ENCODE measurements around the gene DNASE1L2.

DNASE1L2 gene

GRCh38 chr16:2223942-2224486, 12.2 kb upstream of the DNASE1L2 start:
- H3K36me3 ChIP-seq (ENCODE audit: low read depth): peaks cover 8% of the 10 kb centered on the region
- H3K4me1 ChIP-seq (ENCODE audit: insufficient read depth, poor library complexity, severe bottlenecking): no peaks in the 10 kb centered on the region
- TF ChIP-seq CTCF (IDR thresholded peaks at IDR 0.05; ENCODE audit: poor library complexity, severe bottlenecking): peak; percentile 42
- DNase-seq (ENCODE audit: low spot score): peak; percentile 72
- peak overlapping the region; percentile 85 for H3K4me3 ChIP-seq (ENCODE audit: severe bottlenecking)
- no peaks in the 10 kb centered on the region for H3K9me3 ChIP-seq (ENCODE audit: severe bottlenecking)
- peak; percentile 44 for ATAC-seq (ENCODE audit: low read depth)
- no peaks in the 10 kb centered on the region for H3K27me3 ChIP-seq (ENCODE audit: insufficient read depth, poor library complexity, severe bottlenecking)
- H3K27ac ChIP-seq (ENCODE audit: poor library complexity, severe bottlenecking): peak overlapping the region; percentile 68

GRCh38 chr16:2226245-2226793, 9.9 kb upstream of the DNASE1L2 start:
- DNase-seq (ENCODE audit: low spot score) (no peak), ATAC-seq (ENCODE audit: low read depth) (no peak)
- H3K27me3 ChIP-seq (ENCODE audit: insufficient read depth, poor library complexity, severe bottlenecking): no peaks in the 10 kb centered on the region
- no peak overlapping the region for H3K4me3 ChIP-seq (ENCODE audit: severe bottlenecking)
- H3K4me1 ChIP-seq (ENCODE audit: insufficient read depth, poor library complexity, severe bottlenecking): no peaks in the 10 kb centered on the region
- peak overlapping the region; percentile 9 for H3K27ac ChIP-seq (ENCODE audit: poor library complexity, severe bottlenecking)
- H3K36me3 ChIP-seq (ENCODE audit: low read depth): peaks cover 15% of the 10 kb centered on the region
- no peaks in the 10 kb centered on the region for H3K9me3 ChIP-seq (ENCODE audit: severe bottlenecking)
- TF ChIP-seq CTCF (IDR thresholded peaks at IDR 0.05; ENCODE audit: poor library complexity, severe bottlenecking): no peak

- H3K36me3 ChIP-seq (ENCODE audit: low read depth): peaks cover 15% of the 10 kb centered on the region
These were observed 9.3 kb upstream of the DNASE1L2 start for GRCh38 chr16:2226918-2227317.

DNA sequence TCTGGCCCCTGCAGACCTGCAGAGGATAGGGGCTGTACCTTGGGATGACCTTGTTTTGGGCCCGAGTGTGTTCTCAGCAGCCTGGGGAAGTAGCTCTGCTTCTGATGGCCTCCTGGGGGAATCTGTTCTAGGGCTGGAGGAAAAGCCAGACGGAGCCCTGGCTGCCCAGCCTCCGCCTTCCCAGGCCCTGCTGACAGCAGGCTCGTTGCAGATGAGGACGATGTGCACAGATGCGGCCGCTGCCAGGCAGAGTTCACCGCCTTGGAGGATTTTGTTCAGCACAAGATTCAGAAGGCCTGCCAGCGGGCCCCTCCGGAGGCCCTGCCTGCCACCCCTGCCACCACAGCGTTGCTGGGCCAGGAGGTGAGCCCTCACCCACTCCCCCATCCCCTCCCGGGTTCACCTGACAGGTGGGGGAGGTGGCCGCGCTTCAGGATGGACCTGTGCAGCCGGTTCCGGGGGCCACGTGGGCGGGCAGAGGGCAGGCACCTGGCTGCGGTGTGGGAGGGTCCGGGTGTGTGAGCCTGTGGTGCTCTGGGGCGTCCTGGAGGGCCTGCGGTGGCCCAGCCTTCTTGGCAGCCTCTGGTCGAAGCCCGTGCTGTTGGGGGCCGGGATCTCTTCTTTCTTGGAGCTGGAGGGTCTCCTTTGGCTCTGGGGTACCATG, 8.0 kb upstream of the DNASE1L2 start:
- no peak for ATAC-seq (ENCODE audit: low read depth)
- no peaks in the 10 kb centered on the region for H3K4me1 ChIP-seq (ENCODE audit: insufficient read depth, poor library complexity, severe bottlenecking)
- H3K27me3 ChIP-seq (ENCODE audit: insufficient read depth, poor library complexity, severe bottlenecking): no peaks in the 10 kb centered on the region
- H3K27ac ChIP-seq (ENCODE audit: poor library complexity, severe bottlenecking): no peak overlapping the region
- TF ChIP-seq CTCF (IDR thresholded peaks at IDR 0.05; ENCODE audit: poor library complexity, severe bottlenecking): no peak
- no peak overlapping the region for H3K4me3 ChIP-seq (ENCODE audit: severe bottlenecking)
- H3K9me3 ChIP-seq (ENCODE audit: severe bottlenecking): no peaks in the 10 kb centered on the region
- H3K36me3 ChIP-seq (ENCODE audit: low read depth): peaks cover 19% of the 10 kb centered on the region
- DNase-seq (ENCODE audit: low spot score): peak; percentile 68

More at GRCh38 chr16:2226918-2227317, 9.3 kb upstream of the DNASE1L2 start:
- DNase-seq (ENCODE audit: low spot score) (no peak), ATAC-seq (ENCODE audit: low read depth) (no peak)
- no peaks in the 10 kb centered on the region for H3K27me3 ChIP-seq (ENCODE audit: insufficient read depth, poor library complexity, severe bottlenecking)
- no peak overlapping the region for H3K4me3 ChIP-seq (ENCODE audit: severe bottlenecking)
- H3K9me3 ChIP-seq (ENCODE audit: severe bottlenecking): no peaks in the 10 kb centered on the region
- no peaks in the 10 kb centered on the region for H3K4me1 ChIP-seq (ENCODE audit: insufficient read depth, poor library complexity, severe bottlenecking)
- TF ChIP-seq CTCF (IDR thresholded peaks at IDR 0.05; ENCODE audit: poor library complexity, severe bottlenecking): no peak
- no peak overlapping the region for H3K27ac ChIP-seq (ENCODE audit: poor library complexity, severe bottlenecking)

- no peak for TF ChIP-seq CTCF (IDR thresholded peaks at IDR 0.05; ENCODE audit: poor library complexity, severe bottlenecking)
- ATAC-seq (ENCODE audit: low read depth): no peak
- H3K4me3 ChIP-seq (ENCODE audit: severe bottlenecking): no peak overlapping the region
- no peak overlapping the region for H3K27ac ChIP-seq (ENCODE audit: poor library complexity, severe bottlenecking)
- peaks cover 19% of the 10 kb centered on the region for H3K36me3 ChIP-seq (ENCODE audit: low read depth)
- H3K4me1 ChIP-seq (ENCODE audit: insufficient read depth, poor library complexity, severe bottlenecking): no peaks in the 10 kb centered on the region
- no peaks in the 10 kb centered on the region for H3K9me3 ChIP-seq (ENCODE audit: severe bottlenecking)
- no peaks in the 10 kb centered on the region for H3K27me3 ChIP-seq (ENCODE audit: insufficient read depth, poor library complexity, severe bottlenecking)
- peak; percentile 61 for DNase-seq (ENCODE audit: low spot score)
These were observed 7.2 kb upstream of the DNASE1L2 start for GRCh38 chr16:2229091-2229490.
